GM19043 (cell line): ENCODE data around the gene TMEM126A.
"Not testable (repeated sequence)": the region's sequence is repeated elsewhere in the genome, so short reads cannot be mapped to it uniquely, and the experiment has no call there.

ENCODE experiments used
- ATAC-seq: cut with Tn5 transposase; IDR thresholded peaks from one replicate; pipeline ENCODE4 v1.9.1; 2021; ENCODE audit warnings: low read depth; ENCODE audit not compliant: unreplicated experiment

TMEM126A gene

DNA sequence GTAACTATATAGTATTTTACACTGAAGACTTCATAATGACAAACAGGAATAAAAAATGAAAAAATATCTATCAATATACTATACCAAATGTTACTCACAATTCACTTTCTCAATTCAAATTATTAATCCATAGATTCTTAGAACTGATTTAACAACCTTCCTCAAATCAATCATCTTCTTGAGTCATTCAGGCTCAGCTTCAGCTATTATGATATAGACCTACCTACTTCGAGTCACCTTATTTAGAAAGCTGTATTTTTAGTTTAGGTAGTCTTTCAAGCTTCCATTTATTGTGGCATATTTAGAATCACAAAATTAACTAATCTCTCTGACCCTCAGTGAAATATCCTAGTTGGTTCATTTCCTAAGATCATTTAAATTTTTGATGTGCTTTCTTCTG is 9.0 kb downstream of the TMEM126A start:
- no peak for ATAC-seq

DNA sequence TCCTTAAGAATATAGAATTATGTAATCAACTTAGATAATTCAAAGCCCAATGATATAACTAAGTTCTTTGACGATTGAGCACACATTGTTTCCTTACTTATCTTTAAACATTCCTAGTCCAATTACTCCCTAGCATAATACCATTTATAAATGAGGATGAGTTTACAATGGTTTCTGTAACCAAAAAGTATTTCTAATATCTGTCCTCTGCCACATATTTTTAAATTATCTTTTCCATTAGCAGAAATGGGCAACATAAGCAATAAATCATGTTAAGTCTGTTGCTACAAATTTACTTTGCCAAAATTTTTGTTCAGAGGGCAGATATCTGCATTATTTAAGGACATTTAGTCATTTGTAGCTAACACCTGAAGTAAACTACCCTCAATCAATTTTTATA is 10.4 kb downstream of the TMEM126A start:
- no peak for ATAC-seq

DNA sequence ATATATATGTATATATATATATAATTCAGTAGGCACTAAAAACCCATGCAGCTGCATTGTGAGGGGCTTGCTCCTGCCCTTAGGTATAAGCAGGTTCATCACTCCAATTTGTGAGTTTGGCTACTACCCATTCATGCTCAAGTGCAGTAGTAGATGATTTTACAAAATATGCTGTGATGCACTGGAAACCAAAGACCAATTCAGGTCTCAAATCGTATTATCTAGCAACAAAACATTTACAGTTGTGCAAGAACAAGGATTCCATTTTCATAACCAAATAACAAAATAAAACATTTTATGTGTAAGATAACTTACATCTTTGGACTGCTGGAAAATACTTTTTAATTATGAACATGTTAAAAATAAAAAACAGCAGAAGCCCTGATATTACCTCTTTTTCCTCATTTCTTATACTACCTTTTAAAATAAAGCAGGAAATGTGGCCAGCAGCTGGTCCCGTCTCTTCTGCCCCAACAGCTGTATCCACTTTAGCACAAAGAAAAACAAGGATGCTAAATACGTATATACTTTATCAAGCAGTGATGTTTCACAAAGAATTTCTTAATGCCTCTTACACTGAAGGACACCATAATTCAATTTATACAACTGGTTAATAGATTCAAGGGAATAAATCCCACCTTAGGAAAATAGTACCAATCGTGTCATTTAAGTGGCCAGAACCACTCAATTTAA is 14.4 kb downstream of the TMEM126A start:
- ATAC-seq = no peak

DNA sequence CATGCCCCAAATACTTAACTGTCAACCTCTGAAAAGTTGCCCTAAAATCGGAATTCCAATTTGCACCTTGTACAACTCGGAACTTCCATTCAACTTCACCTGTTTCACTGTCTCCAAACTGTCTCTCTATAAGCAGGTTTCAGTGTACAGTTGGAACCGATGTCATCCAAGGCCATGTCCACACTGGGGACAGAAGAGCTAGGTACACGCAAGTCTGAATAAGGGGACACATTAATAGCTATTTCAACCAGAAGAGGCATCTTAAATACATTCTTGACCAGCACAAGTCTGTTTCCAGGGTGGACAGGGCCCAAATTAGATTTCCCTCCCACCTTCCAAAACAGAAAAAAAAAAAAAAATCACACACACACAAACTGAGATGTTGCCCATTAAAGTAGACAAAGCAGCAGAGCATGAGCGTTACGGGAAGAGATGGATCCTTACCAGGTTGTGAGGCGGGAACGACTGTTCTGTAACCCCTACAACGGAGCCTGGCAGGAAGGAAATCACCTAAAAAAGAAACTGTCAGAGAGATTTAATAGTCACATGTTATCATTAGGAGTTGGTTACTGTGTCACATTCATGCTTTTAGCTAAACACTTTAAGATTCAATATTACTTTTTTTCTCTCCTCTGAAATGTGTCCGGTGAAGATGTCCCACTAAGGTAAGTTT is 15.4 kb downstream of the TMEM126A start:
- no peak for ATAC-seq

DNA sequence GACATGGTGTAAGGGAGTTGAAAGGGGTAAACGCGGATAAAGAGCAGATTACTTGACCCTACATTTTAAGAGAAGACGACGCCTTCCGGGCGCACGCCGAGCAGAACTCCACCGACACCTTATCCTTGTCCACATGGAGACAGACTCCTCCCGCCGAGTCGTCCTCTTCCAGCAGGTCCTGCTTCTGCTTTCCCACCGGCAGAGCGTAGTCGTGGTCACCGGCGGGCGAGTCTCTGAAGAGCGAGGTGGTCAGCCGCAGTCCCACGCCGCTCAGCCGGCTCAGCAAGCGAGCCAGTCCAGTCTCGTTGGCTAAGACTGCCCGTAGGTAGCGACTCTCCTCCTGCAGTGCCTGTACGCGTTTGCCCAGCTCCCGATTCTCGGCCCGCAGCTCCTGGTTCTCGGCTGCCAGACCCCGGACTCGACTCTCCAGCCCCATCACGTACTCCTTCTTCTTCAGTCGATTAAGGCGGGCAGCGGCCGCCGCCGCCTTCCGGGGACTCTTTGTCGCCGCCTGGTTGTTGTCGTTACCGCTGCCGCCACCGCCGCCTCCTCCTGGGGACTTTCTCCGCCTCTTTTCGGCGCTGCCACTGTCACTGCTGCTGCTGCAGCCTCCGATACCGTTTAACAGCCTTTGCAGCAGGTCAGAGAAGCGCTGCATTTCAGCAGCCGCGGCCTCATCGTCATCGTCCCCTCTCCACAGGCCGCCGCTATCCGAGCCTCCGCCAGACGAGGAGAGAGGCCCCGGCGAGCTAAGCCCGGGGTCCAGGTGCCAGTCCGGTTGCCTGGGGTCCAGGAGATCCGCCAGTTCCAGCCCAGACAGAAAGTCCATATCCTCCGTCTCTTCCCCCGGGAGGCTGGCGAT is 16.2 kb downstream of the TMEM126A start:
- ATAC-seq = peak; percentile 53

DNA sequence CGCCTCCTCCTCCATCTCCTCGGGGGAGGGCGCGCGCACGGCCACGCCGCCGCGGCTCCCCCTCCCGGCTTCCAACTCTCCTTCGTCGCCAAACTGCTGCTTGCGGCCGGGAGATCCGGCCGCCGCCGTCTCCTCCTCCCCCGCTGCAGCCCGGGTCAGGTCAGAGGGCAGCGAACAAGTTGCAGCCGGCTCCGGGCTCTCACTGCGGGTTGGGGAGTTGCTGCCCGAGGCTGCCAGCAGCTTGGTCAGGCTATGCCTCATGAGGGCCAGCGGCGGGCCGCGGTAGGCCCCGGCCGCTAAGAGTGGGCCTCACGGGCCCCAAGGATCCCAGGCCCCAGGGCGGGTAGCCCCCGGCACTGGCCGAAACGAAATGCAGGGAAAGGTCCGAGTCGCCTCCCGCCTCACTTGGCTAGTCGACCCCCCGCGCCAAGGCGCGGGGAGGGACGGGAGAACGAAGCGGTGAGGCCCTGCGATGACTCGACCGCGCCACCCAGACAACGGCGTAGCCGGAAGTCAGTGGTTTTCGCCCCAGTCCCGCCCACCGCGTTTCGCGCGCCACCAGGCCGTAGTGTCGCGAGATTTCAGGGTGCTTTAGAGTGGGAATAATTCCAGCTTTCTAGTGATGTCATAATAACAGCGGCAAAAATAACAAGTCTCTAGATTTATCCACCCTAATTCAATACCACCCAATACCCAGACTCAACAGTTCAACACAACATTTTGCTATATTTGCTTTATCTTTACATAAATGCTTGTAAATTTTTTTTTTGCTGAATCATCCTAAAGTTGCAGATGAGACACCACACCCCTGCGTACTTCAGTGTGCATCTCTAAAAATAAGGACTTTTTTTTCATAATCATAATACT is 17.1 kb downstream of the TMEM126A start, which contains the start of gene CREBZF:
TSS of gene CREBZF (minus strand) at position 515 of the 867 bp plus-strand sequence. CDS start at position 261, 254 bp downstream.
- peak; percentile 91 for ATAC-seq

DNA sequence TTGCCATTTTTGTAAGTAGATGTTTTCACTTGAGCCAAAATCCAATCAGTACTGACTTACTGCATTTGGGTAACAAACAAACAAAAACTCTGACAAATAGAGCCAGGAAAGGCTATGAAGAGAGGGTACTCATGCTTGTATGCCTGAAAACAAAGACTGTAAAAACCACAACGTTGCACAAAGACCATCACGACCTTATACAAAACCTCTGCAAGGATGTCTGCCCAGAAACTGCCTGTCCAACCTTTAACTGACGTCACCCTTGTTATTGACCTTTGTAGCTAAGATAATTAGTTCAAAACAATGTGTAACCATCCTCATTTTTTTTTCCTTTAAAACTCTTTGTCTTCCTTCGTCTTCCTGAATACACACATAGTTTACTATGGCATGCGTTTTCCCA is 18.0 kb downstream of the TMEM126A start:
- no peak for ATAC-seq

DNA sequence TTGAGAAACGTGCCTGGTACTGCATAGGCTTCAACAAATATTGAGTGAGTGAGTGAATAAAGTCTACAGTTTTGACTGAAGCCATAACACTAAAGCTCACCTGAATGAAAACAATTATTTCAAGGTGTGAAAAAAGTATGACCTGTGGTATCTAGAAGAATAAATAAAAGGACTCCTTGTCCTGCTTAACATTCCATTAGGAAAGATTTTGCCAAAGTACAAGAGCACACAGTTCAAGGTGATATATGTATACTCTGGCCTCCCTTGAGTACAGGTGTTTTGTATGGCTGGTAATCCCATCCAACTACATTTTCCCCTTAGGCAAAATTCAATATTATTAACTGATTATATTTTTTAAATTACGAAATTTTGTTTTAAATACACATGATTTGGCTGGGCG is 18.9 kb downstream of the TMEM126A start:
- ATAC-seq = no peak

DNA sequence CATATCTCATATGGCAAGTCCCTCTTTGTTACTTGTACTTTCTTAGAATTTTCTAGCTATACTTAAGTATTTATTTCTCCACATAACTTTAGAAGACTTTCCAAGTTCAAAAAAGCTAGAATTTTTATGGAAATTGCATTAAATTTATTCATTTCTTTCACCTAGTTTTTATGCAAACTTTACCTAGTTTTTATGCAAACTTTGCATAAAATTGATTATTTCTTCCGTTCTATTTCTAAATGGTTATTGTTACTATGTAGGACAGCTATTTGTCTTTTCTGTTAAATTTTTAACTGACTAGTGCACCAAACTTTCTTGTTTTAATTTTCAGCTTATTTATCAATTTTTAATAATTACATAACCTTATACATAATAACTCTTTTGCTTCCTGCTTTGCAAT is 20.4 kb downstream of the TMEM126A start:
- no peak for ATAC-seq

DNA sequence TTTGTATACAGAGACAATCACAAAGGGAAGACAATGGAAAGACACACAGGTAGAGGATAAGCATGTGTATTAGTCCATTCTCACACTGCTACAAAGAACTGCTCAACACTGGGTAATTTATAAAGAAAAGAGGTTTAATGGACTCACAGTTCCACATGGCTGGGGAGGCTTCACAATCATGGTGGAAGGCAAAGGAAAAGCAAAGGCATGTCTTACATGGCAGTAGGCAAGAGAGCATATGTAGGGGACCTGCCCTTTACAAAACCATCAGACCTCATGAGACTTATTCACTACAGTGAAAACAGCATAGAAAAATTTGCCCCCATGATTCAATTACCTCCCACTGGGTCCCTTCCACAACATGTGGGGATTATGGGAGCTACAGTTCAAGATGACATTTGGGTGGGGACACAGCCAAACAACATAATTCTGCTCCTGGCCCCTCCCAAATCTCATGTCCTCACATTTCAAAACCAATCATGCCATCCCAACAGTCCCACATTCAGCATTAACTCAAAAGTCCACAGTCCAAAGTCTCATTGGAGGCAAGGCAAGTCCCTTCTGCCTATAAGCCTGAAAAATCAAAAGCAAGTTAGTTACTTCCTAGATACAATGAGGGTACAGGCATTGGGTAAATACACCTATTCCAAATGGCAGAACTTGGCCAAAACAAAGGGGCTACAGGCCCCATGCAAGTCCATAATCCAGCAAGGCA is 23.3 kb downstream of the TMEM126A start:
- ATAC-seq = not testable (repeated sequence)

DNA sequence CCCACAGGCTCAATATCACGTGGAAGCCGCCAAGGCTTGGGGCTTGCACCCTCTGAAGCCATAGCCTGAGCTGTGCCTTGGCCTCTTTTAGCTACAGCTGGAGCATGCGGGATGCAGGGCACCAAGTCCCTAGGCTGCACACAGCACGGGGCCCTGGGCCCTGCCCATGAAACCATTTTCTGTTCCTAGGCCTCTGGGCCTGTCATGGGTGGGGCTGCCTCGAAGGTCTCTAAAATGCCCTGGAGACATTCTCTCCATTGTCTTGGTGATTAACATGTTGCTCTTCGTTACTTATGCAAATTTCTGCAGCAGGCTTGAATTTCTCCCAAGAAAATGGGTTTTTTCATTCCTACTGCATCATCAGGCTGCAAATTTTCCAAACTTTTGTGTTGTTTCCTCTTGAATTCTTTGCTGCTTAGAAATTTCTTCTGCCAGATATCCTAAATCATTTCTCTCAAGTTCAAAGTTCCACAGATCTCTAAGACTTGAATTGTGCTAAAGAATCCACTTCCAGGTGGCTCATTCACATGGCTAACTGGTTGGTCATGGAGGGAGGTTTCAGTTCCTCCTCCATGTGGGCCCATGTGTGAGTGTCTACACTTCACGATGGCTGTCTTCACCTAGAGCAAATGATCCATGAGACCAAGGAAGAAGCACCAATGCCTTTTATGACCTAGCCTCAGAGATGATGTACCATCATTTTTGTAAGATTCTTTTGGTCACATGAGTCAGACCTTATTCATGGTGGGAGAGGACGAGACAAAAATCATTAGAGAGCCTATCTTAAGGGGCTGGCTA is 24.5 kb downstream of the TMEM126A start:
- ATAC-seq = no peak

DNA sequence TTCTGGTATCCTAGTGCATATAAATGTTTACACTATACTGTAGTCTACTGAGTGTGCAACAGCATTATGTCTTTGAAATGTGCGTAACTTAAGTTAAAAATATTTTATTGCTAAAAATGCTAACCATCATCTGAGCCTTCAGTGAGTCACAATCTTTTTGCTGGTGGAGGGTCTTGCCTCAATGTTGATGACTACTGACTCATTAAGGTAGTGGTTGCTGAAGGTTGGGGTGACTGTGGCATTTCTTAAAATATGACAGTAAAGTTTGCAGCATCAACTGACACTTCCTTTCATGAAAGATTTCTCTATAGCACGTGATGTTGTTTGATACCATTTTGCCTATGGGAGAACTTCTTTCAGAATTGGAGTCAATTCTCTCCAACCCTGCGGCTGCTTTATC is 25.6 kb downstream of the TMEM126A start:
- ATAC-seq = no peak

DNA sequence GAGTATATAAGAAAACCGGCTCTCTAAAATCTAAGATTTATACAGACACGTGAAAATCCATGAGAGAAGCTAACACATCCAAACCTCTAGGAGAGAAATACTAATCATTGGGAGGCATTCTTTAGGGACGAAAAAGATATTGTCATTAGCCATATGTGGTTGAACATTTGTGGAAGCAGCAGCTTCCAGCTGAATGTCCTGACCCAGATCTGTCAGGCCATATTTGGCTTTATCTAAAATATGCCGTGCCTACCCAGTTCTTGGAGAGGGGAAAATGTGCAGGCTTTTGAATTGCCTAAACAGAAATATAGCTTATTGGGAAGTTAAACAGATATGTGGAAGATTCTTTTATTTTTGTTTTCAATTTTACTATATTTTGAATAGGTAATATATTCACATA is 31.8 kb downstream of the TMEM126A start:
- ATAC-seq = no peak

DNA sequence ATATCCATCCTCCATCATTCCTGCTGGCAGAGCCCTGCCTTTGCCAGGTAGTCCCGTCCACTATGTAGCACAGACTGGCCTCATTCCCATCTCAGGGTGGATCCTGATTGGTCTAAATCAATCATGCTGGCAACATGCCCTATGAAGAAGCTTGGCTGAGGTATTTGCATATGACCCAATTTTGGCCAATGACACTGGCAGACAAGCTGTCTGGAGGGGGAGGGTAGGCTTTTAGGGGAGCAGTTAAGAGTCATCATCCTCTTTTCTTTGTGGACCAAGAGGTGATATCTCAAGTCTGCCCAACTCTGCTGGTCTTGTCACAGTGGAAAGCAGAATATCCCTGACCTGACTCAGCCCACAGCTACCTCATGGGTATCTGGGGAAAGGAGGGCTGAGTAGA is 33.1 kb downstream of the TMEM126A start:
- ATAC-seq = no peak

DNA sequence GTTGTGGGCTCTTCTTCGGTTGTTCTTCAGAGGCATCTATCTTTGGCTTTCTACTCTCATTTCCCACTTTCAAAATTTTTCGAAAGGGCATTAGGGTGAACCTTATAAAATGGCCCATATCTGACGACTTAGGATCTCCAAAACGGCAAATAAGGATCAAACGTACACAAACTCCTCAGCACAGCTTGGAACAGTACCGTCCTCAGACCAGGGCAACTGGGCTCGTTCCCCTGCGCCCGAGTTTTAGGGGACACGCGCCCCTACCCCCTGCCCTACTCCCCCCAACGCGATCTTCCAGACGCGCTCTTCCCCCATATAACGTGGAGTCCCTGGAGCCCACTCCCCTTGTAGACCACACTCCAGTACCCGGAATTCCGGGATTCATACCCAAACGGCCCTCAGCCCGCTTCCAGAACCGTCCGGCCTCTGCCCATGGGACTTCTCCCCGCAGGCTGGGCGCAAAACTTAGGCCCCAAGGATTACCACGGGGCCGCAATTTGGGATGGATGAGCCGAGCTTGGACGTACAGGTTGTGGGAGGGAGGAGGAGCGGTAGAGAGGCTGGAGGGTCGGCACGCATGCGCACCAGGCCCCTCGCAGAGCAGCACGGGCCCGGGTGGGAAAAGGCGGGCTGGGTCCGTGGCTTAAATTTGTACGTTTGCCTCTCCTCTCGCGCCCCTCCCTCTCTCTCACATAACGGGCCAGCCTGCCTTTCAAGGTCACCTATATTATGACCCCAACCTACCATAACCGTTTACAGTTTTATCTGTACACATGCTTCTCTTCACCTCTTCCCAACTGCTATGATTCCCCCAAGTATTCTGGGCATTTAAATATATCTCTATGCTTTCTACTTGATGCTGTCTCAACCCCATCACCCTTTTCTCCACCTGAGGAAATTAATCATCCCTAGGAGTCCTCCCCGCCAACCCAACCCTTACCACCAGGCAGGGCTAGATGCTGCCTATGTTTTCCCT is 34.9 kb downstream of the TMEM126A start:
- ATAC-seq = peak; percentile 62

DNA sequence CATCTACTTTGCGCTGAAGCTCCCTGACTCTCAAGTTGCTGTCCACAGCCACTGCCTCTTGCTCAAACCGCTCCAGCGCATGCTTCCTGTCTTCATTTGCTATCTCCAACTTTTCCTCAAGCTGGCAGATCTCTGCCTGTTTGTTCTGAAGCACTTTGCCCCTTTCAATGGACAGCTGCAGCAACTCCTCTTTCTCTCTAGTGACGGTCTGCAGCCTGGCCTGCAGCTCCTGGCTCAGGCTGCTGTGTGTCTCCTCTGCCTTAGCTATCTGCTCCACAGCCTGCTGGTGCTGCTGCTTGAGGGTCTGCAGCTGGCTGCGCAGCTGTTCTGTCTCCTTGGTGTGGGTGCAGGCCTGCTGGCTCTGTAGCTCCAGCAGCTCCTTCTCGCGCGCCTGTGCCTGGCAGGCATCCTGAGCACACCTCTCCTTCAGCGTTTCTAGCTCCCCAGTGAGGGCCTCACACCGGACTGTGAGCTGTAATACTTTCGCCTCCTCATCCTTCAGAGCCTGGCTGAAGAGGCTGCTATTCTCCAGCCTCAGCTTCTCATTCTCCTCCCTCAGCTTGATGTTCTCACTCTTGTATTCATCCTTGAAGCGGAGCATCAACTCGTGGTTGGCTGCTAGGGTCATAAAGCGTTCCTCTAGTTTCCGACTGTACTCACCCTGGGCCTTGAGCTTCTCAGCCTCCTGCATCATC is 37.5 kb downstream of the TMEM126A start:
- ATAC-seq = no peak

DNA sequence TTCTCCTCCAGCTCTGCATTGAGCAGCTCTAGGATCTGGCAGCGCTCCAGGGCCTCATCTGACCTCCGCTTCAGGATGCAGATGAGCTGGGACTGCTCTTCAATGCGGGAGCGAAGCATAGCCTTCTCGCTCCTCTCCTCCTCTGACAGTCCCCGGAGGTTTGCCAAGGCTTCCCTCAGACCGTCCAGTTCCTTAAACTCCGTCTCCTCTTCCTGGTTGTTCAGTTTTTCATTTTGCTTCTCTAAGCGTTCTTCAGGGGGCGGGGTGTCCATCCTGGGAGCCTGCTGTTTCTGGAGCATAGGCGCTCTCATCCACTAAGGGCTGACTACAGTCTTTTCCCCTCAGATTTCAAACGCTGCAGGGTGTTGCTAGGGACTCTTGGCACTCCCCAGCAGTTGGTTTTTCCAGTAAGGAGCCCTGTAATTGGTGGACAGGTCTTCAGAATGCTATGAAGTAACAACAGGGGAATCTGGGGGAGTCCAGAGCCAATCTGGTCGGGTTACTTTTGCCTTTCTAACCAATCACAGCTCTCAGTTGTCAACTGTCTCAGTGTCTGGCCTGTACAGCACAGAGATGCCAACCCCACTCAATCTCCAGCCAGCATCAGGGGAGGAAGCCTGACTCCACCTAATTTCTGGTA is 38.2 kb downstream of the TMEM126A start, which contains the start of gene CCDC89:
TSS of gene CCDC89 (minus strand) at position 376 of the 640 bp plus-strand sequence. CDS start at position 311, 65 bp downstream.
- ATAC-seq = no peak
